ENCODE measurements around the gene TMCC1. TPM values are rescaled to one million over a fixed set of nuclear protein-coding genes. Genes with fewer than 3 reads are reported as not detected.

Gene TMCC1
- total RNA-seq, 4 donors from 2014 or later = 4.1 to 21.8 (median 14.5) TPM

- Histone ChIP-seq H3K9me3 (no peaks in the 10 kb centered on the region), H3K36me3 (no peaks in the 10 kb centered on the region), H3K4me3 (no peak overlapping the region), H3K27me3 (no peaks in the 10 kb centered on the region), H3K27ac (no peak overlapping the region), H3K4me1 (peaks cover 0 to 11% (median 0%) of the 10 kb centered on the region in 4 donors)
- DNase-seq = no peak
- in situ Hi-C loops (cut with MboI; ENCODE audit: low pct_ligation_motif_present in 1 of 4, low pct_unique_long_range_greater_than_20kb in 1 of 4, low sequenced_read_pairs in 3 of 4) = no loop called here
- TF ChIP-seq POLR2A (IDR thresholded peaks at IDR 0.05) = no peak
- TF ChIP-seq POLR2AphosphoS5 (IDR thresholded peaks at IDR 0.05) = no peak
- TF ChIP-seq EP300 (IDR thresholded peaks at IDR 0.05; ENCODE audit: low read depth) = no peak
- TF ChIP-seq, protein P1, sequence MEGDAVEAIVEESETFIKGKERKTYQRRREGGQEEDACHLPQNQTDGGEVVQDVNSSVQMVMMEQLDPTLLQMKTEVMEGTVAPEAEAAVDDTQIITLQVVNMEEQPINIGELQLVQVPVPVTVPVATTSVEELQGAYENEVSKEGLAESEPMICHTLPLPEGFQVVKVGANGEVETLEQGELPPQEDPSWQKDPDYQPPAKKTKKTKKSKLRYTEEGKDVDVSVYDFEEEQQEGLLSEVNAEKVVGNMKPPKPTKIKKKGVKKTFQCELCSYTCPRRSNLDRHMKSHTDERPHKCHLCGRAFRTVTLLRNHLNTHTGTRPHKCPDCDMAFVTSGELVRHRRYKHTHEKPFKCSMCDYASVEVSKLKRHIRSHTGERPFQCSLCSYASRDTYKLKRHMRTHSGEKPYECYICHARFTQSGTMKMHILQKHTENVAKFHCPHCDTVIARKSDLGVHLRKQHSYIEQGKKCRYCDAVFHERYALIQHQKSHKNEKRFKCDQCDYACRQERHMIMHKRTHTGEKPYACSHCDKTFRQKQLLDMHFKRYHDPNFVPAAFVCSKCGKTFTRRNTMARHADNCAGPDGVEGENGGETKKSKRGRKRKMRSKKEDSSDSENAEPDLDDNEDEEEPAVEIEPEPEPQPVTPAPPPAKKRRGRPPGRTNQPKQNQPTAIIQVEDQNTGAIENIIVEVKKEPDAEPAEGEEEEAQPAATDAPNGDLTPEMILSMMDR (IDR thresholded peaks at IDR 0.05) = no peak
- intact Hi-C loops (cut with DNase I; ENCODE audit: low total_unique reads) = no loop called here
Measured at GRCh38 chr3:129746629-129747028, 146.9 kb downstream of the TMCC1 start.

- no peak for TF ChIP-seq EP300 (IDR thresholded peaks at IDR 0.05; ENCODE audit: low read depth)
- TF ChIP-seq POLR2A (IDR thresholded peaks at IDR 0.05) = no peak
- no peak for TF ChIP-seq POLR2AphosphoS5 (IDR thresholded peaks at IDR 0.05)
- TF ChIP-seq, protein P1 (IDR thresholded peaks at IDR 0.05) = no peak
- intact Hi-C loops (cut with DNase I; ENCODE audit: low total_unique reads) (no loop called here), in situ Hi-C loops (cut with MboI; ENCODE audit: low pct_ligation_motif_present in 1 of 4, low pct_unique_long_range_greater_than_20kb in 1 of 4, low sequenced_read_pairs in 3 of 4) (no loop called here)
- 60 to 75% methylated on average over 1 to 2 of the region's 2 CpGs for WGBS, 2 donors (ENCODE audit: low coverage in 1 of 2)
- Histone ChIP-seq H3K4me3 (no peak overlapping the region), H3K27ac (peak overlapping the region in 1 of 4 donors; percentile 8), H3K9me3 (no peaks in the 10 kb centered on the region), H3K27me3 (no peaks in the 10 kb centered on the region), H3K4me1 (peaks cover 0 to 11% (median 0%) of the 10 kb centered on the region in 4 donors), H3K36me3 (no peaks in the 10 kb centered on the region)
- peak; percentile 11 for DNase-seq
Measured at GRCh38 chr3:129745253-129745652, 148.3 kb downstream of the TMCC1 start.

DNA sequence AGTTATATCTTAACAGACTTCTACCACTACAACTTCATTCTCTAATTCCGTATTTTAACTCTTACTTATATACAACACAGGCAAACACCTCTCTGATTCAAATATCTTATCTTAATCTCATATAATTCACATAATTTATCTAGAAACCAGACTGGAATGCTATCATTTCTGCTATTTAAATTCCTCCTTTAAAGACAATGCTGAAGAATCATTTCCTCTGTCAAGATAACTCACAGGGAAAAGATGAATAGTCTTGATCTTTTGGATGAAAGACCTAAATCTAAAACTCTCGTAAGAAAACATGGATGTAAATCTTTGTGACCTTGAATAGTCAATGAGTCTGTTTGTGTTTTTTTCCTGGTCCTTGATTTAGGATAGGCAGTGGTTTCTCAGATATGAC is 151.7 kb downstream of the TMCC1 start:
- intact Hi-C loops (cut with DNase I; ENCODE audit: low total_unique reads) (no loop called here), in situ Hi-C loops (cut with MboI; ENCODE audit: low pct_ligation_motif_present in 1 of 4, low pct_unique_long_range_greater_than_20kb in 1 of 4, low sequenced_read_pairs in 3 of 4) (no loop called here)
- Histone ChIP-seq H3K9me3 (no peaks in the 10 kb centered on the region), H3K36me3 (no peaks in the 10 kb centered on the region), H3K4me1 (peaks cover 0 to 14% (median 0%) of the 10 kb centered on the region in 4 donors), H3K27ac (no peak overlapping the region), H3K27me3 (no peaks in the 10 kb centered on the region), H3K4me3 (no peak overlapping the region)
- no peak for DNase-seq
- WGBS, 2 donors (ENCODE audit: low coverage in 1 of 2) = 89 to 95% methylated on average over 2 of the region's 2 CpGs
- TF ChIP-seq, protein P1 (IDR thresholded peaks at IDR 0.05) = no peak
- TF ChIP-seq POLR2A (IDR thresholded peaks at IDR 0.05) (no peak), POLR2AphosphoS5 (IDR thresholded peaks at IDR 0.05) (no peak), EP300 (IDR thresholded peaks at IDR 0.05; ENCODE audit: low read depth) (no peak)

DNA sequence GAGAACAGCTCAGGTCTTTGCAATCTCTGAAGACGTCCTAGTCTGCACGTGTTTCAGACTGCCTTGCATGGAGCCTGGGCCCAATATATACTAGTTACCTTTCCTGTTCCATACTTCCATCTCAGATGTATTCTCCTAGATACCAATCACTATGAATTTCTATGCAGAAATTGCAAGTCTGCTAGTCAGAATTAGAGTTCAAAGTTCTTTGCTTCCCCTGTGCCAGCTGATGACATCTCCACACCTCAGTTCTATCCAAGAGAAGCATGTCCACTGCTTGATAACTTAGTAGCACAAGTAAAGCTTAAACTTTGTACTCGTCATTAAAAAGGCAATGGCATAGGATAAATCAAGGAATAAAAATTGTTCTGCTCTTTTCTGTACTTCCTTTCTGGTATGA is 153.4 kb downstream of the TMCC1 start:
- H3K4me3 ChIP-seq = no peak overlapping the region
- DNase-seq = no peak
- TF ChIP-seq POLR2AphosphoS5 (IDR thresholded peaks at IDR 0.05) (no peak), POLR2A (IDR thresholded peaks at IDR 0.05) (no peak), EP300 (IDR thresholded peaks at IDR 0.05; ENCODE audit: low read depth) (no peak)
- TF ChIP-seq, protein P1 (IDR thresholded peaks at IDR 0.05) = no peak
- no peak overlapping the region for H3K27ac ChIP-seq
- no peaks in the 10 kb centered on the region for H3K27me3 ChIP-seq
- intact Hi-C loops (cut with DNase I; ENCODE audit: low total_unique reads) = no loop called here
- WGBS, 2 donors (ENCODE audit: low coverage in 1 of 2) = 85 to 89% methylated on average over 3 of the region's 3 CpGs
- in situ Hi-C loops (cut with MboI; ENCODE audit: low pct_ligation_motif_present in 1 of 4, low pct_unique_long_range_greater_than_20kb in 1 of 4, low sequenced_read_pairs in 3 of 4) = no loop called here
- H3K9me3 ChIP-seq = no peaks in the 10 kb centered on the region
- no peaks in the 10 kb centered on the region for H3K36me3 ChIP-seq
- peaks cover 0 to 7% (median 0%) of the 10 kb centered on the region in 4 donors for H3K4me1 ChIP-seq

Data from transverse colon (tissue), 4 donors.